ENCODE results near the gene ZDHHC14. TPM values are rescaled to one million over a fixed set of nuclear protein-coding genes. Genes with fewer than 3 reads are reported as not detected.

The ZDHHC14 gene
- total RNA-seq, 1 donor: 7.9 TPM

DNA sequence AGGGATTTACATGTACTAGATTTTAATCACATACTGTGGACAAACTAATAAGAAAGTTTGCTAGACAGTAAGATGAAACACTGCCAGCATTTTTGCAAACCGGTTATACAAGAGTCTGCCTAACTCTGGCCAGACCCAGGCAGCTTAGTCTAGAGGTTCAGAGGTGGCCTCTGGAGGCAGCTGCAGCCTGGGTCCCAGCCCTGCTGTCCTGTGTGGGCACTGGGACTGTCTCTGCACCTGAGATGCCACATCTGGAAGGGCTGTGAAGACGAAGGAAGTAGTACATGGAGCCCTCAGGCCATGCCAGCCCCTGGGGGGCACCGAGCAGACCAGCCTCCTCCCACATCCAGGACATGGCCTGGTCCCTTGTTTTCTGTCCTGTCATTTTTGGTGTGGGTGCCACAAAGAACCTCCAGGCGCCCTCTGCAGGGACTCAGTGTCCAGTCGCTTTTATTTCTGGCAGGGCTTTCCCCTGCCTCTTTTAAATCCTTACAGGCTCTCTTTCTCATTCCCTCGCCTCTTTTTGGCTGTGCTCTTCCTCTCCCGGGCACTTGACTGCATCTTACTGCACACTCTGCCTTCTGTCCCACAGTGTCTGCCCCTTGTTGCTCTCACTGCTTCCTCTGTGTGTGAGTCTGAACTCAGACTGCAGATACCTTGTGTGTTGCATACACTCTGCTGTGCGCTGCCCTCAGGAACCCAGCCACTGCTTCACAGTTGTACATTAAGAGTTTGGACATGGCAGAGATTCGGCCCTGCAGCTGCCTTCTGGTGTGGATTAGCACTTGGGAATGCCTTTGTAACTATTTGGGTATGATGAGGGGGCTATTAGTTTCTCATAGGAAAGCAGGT, 216.7 kb downstream of the ZDHHC14 start:
- DNase-seq (ENCODE audit: low read depth): peak; percentile 39
- H3K4me3 ChIP-seq (ENCODE audit: low read depth, low read length): no peak overlapping the region
- TF ChIP-seq, protein P1, sequence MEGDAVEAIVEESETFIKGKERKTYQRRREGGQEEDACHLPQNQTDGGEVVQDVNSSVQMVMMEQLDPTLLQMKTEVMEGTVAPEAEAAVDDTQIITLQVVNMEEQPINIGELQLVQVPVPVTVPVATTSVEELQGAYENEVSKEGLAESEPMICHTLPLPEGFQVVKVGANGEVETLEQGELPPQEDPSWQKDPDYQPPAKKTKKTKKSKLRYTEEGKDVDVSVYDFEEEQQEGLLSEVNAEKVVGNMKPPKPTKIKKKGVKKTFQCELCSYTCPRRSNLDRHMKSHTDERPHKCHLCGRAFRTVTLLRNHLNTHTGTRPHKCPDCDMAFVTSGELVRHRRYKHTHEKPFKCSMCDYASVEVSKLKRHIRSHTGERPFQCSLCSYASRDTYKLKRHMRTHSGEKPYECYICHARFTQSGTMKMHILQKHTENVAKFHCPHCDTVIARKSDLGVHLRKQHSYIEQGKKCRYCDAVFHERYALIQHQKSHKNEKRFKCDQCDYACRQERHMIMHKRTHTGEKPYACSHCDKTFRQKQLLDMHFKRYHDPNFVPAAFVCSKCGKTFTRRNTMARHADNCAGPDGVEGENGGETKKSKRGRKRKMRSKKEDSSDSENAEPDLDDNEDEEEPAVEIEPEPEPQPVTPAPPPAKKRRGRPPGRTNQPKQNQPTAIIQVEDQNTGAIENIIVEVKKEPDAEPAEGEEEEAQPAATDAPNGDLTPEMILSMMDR (IDR thresholded peaks at IDR 0.05; ENCODE audit: insufficient read depth, low read length): peak; percentile 60

GRCh38 chr6:157599191-157599590, 218.2 kb downstream of the ZDHHC14 start:
- H3K4me3 ChIP-seq (ENCODE audit: low read depth, low read length): no peak overlapping the region
- no peak for DNase-seq (ENCODE audit: low read depth)
- TF ChIP-seq, protein P1 (IDR thresholded peaks at IDR 0.05; ENCODE audit: insufficient read depth, low read length): no peak

DNA sequence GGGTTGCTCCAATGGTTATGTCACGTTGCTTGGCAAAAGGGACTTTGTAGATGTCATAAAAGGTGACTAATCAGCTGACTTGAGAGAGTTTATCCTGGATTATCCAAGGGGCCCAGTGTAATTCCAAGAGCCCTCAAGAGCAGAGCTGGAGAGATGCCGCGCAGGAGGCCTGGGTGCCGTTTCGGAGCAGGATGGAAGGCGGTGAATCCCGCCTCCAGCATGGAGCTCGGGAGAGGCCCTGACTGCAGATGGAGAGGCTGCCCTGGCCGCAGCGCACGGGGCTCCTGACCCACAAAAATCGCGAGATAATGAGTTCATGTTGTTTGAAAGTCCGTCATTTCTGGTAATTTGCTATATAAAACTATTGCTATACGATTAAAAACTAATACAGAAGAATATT, 219.8 kb downstream of the ZDHHC14 start:
- no peak overlapping the region for H3K4me3 ChIP-seq (ENCODE audit: low read depth, low read length)
- TF ChIP-seq, protein P1 (IDR thresholded peaks at IDR 0.05; ENCODE audit: insufficient read depth, low read length): no peak
- no peak for DNase-seq (ENCODE audit: low read depth)

- no peak overlapping the region for H3K4me3 ChIP-seq (ENCODE audit: low read depth, low read length)
- TF ChIP-seq, protein P1 (IDR thresholded peaks at IDR 0.05; ENCODE audit: insufficient read depth, low read length): no peak
These were observed 221.7 kb downstream of the ZDHHC14 start for GRCh38 chr6:157602521-157603295.

GRCh38 chr6:157603314-157603940, 222.4 kb downstream of the ZDHHC14 start:
- DNase-seq (ENCODE audit: low read depth): no peak
- TF ChIP-seq, protein P1 (IDR thresholded peaks at IDR 0.05; ENCODE audit: insufficient read depth, low read length): no peak
- H3K4me3 ChIP-seq (ENCODE audit: low read depth, low read length): no peak overlapping the region

More at GRCh38 chr6:157602521-157603295, 221.7 kb downstream of the ZDHHC14 start:
- no peak for DNase-seq (ENCODE audit: low read depth)

DNA sequence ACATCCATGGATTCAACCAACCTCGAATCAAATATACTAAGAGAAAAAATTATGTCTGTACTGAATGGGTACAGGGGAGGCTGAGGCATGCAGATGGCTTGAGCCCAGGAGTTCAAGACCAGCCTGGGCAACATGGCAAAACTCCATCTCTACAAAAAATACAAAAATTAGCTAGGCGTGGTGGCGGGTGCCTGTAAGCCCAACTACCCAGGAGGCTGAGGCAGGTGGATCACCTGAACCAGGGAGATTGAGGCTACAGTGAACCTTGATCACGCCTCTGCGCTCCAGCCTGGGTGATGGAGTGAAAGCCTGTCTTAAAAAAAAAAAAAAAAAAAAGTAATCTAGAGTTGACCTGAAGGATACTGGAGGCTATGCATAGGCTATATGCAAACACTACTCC, 223.0 kb downstream of the ZDHHC14 start:
- DNase-seq (ENCODE audit: low read depth): no peak
- TF ChIP-seq, protein P1 (IDR thresholded peaks at IDR 0.05; ENCODE audit: insufficient read depth, low read length): no peak
- H3K4me3 ChIP-seq (ENCODE audit: low read depth, low read length): no peak overlapping the region
